Measurements from ENCODE around the gene CXCR4. TPM values are rescaled to one million over a fixed set of nuclear protein-coding genes. Genes with fewer than 3 reads are reported as not detected.

Gene CXCR4
- total RNA-seq, result 3.6 TPM

DNA sequence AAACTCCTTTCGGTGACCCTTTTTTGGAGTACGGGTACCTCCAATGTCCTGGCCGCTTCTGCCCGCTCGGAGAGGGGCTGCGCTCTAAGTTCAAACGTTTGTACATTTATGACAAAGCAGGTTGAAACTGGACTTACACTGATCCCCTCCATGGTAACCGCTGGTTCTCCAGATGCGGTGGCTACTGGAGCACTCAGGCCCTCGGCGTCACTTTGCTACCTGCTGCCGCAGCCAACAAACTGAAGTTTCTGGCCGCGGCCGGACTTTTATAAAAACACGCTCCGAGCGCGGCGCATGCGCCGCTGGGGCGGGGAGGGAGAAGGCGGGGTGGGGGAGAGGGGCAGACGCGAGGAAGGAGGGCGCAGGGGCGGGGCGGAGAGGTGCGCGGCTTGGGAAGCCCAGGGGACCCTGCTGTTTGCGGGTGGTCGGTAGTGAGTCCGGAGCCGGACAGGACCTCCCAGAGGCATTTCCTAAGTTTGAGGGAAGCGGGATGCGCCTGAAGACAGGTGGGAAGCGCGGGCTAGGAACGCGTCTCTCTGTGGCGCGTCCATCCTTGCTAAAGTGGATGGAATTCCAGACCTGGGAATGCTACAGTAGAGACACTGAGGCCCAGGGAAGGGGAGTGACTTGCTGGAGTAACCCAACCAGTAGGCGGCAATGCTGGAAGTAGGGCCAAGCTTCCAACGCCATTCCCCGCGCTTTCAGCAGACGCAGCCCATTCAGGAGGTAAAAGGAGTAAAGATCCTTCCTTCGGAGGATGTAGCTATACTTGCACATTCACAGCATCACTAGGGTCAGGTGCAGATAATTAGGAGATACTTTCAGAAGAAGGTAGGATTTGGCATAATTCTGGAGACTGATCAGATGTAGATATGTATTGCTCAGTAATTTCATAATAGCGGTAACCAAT lies at the start of gene CXCR4:
TSS of gene CXCR4 (minus strand) at position 241 of the 910 bp plus-strand sequence. CDS start at position 152, 89 bp downstream.
- ATAC-seq, result peak; percentile 77

DNA sequence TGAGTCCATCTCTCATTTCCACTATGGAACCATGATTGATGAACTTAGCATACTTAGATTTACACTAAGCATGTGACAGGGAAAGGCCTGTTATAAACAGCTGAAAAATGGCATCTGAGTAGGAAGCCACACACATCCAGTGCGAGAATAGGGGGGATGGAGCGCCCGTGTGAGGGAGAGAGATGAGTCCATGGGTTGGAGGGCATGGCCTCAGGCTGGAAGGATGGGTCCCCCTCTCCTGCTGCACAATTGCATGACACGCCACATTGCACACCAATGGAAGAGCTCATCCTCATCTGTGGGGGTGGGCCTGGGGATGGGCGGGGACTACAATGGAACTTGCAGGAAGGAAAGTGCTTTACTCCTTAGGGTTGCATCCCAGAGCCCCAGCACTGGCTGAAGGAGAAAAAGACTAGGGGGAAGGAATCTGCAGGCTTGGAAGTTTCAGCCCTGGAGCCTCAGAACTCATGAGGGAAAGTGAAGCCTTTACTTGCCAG lies 46.4 kb upstream of the CXCR4 start:
- no peak for ATAC-seq

GRCh38 chr2:136162438-136162837 lies 44.5 kb upstream of the CXCR4 start:
- no peak for ATAC-seq

- no peak for ATAC-seq
Observed at GRCh38 chr2:136156411-136156810, 38.5 kb upstream of the CXCR4 start.

GRCh38 chr2:136154384-136154783 lies 36.4 kb upstream of the CXCR4 start:
- ATAC-seq, result no peak

GRCh38 chr2:136151021-136151971 lies 33.3 kb upstream of the CXCR4 start:
- ATAC-seq, result no peak

DNA sequence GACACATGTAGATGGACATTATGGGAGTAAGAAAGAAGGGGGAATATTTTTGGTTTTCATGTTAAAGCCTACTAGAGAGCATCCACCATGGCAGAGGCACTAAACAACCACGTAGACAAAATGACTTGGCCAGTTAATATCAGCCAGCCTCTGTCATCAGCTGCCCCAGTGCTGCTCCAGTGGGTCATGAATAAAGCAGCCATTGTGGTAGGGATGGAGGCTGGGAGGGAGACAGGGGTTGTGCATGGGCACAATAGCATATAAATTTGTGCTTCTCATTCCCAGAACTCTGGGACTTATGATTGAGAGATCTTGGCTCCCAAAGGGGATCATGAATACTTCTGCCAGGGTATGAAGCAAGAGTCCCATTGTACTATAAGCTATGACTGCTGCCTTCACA lies 31.1 kb upstream of the CXCR4 start:
- no peak for ATAC-seq

GRCh38 chr2:136146564-136146963 lies 28.6 kb upstream of the CXCR4 start:
- no peak for ATAC-seq

- ATAC-seq, result no peak
Observed at GRCh38 chr2:136143603-136144451, 25.9 kb upstream of the CXCR4 start.

DNA sequence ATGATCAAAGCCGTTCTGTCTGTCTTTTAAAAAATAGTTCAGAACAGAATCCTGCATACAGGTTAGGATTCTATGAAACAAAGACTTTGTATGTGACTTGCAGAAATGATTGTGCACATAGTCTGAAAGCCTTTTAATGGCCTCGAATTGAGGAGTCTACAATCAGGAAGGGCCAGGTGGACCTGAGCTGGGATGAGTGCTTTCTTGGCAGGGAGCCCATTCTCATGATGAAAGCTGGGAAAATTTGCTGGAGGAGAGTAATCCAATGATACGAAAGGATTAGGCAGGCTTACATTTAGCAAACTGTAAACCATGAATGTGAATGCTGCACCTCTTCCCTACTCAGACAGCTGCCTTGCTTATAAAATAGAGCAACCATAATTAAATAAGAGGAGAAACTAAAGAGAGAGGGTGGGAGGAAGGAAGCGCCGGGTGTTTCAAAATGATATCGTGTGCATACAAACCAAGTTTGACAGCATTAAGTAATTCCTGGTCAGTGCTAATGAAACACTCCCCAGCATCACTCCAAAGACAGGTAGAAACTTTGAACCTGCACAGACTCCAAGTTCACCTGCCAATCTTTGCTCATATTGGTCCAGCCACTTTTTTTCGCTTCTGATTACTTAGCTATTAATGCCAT lies 23.7 kb upstream of the CXCR4 start:
- ATAC-seq, result no peak

- no peak for ATAC-seq
Observed at GRCh38 chr2:136139631-136140030, 21.7 kb upstream of the CXCR4 start.

DNA sequence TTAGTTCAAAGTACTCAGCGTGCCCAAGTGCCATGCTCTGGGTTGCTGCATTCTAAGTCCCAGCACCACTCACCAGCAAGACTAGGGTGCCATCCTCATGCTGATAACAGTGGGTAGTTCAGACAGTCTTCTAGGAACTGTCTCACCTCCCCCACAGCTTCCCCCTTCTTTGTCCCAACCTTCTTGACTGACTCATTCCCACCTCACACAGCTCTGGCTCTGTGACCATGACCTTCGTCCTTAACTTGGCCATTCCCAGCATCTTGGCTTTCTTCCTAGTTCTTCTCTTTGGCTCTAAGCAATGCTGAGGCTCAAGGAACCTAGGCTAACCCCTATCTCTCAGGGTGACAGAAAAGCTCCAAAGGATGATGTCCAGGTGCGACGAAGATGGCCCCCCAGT lies 20.0 kb upstream of the CXCR4 start:
- ATAC-seq, result no peak

DNA sequence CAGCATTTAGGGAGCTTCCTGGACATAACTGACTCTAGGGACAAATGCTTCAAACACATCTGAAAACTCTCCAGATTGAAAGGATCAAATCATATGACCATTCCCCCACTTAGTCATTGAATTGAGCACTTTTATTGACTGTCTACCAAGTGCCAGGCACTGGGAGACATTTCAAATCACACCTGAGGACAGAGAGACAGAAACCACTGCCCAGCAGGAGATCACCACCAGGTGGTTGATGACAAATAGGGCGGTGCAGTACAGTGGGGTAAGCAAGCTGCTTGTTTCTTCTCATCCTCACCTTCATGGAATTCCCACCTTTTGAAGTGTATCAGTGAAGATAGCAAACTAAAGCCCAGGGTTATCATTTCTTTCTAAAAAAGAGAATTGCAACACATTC lies 19.0 kb upstream of the CXCR4 start:
- ATAC-seq, result no peak

DNA sequence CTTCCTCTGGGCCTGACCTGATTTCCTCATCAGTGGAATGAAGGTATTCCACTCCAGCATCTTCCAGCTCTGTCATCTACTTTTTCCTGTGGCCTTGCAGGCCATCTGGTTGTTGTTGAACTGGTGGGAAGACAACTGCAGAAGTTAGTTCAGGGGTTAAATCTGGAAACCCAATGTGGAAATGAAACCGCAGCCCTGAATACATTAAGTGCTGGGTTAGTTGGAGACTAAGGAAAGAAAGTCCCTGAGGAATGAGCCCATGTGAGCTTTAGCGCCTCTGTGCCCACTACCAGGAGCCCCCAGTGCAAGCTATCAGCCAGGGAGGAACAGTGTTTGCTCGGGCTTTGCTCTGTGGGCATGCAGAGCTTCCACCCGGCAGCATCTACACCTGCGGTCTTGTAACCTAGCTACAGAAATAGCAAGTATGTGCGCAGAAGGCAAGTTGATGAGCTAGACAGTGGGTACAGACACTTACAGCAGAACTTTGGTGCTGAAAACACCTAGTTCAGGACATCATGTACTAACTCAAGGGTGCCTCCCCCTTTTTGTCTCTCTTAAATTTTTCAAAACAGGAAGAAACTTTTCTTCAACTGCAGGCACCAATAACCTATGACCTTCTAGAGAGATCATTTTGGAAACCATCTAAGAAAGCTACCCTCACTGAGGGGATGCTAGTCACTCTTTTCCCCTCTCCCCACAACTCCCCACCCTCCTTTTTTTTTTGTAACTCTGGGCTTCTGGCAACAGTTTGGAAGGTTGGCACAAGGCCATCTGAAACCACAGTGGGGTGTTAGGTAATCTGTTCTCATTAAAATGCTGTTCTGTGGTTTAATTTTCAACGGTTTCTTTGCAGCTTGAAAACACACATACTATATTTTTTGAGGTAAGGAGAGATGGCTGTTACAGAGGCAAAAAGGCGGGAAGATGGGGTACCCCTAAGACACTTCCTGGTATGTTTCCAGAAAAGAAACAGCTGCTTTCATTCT lies 18.3 kb upstream of the CXCR4 start:
- peak; percentile 72 for ATAC-seq

GRCh38 chr2:136135462-136135861 lies 17.5 kb upstream of the CXCR4 start:
- no peak for ATAC-seq

GRCh38 chr2:136134126-136134525 lies 16.2 kb upstream of the CXCR4 start:
- no peak for ATAC-seq

DNA sequence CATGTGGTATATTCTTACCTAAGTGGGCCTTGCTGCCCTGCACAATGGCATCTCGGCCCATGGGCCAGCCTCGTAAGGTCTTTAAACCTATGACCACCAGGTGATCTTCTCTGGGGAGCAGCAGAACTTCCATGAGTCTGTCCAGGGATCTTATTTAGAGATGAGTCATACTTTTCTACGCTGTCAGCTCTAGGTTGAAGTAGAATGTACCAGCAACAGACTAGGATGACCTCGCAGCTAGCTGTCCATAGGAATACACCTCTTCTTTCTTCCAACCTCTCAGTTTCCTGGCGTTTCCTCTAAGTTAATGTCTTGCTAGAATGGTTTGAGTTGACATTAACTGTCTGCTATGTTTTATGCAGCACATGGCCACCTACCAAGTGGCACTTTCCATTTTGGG lies 15.6 kb upstream of the CXCR4 start:
- ATAC-seq, result no peak

GRCh38 chr2:136133176-136133575 lies 15.2 kb upstream of the CXCR4 start:
- ATAC-seq, result no peak

DNA sequence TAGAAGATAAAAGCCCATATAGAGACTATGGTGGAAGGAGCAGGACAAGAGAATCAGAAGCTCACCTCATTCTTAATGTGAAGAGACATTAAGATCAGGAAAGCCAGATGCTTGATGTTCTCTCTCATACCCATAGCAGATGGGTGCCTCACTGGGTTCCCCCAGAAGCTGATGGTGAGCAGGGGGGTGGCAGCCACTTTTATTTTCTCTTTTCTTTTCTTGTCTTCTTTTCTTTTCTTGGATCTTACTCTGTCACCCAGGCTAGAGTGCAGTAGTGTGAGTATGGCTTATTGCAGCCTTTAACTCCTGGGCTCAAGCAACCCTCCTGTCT lies 14.8 kb upstream of the CXCR4 start:
- ATAC-seq, result no peak

All from esophagus mucosa (tissue), 1 donor.